GM19395 (cell line): Measurements from ENCODE around the gene ARL10.
A peak's percentile ranks its signal among the peaks of the same experiment; 100 is the strongest.
"Not testable (repeated sequence)": the region's sequence is repeated elsewhere in the genome, so short reads cannot be mapped to it uniquely, and the experiment has no call there.

ENCODE experiments used
- ATAC-seq: cut with Tn5 transposase; IDR thresholded peaks from one replicate; pipeline ENCODE4 v1.9.1; 2021; ENCODE audit warnings: mild to moderate bottlenecking, moderate library complexity; ENCODE audit not compliant: unreplicated experiment

ARL10 gene

GRCh38 chr5:176388003-176388443 is 22.7 kb downstream of the ARL10 start:
- ATAC-seq = peak; percentile 2

- ATAC-seq = peak; percentile 91
Observed at GRCh38 chr5:176388444-176389134, 23.3 kb downstream of the ARL10 start, which contains the start of the genes HIGD2A and NOP16. TSS of gene HIGD2A (plus strand) at chr5:176388751. CDS start at chr5:176388820, 69 bp downstream. TSS of gene NOP16 (minus strand) at chr5:176388598. CDS start at chr5:176388539, 59 bp downstream.

GRCh38 chr5:176389135-176390123 is 24.1 kb downstream of the ARL10 start:
- ATAC-seq = peak; percentile 40

GRCh38 chr5:176391479-176391878 is 26.2 kb downstream of the ARL10 start:
- ATAC-seq = no peak

- ATAC-seq = no peak
Observed at GRCh38 chr5:176391999-176392398, 26.7 kb downstream of the ARL10 start.

- no peak for ATAC-seq
Observed at GRCh38 chr5:176392526-176392925, 27.2 kb downstream of the ARL10 start.

- ATAC-seq = no peak
Observed at GRCh38 chr5:176394096-176394495, 28.8 kb downstream of the ARL10 start.

- no peak for ATAC-seq
Observed at GRCh38 chr5:176394881-176395675, 29.8 kb downstream of the ARL10 start.

- ATAC-seq = no peak
Observed at GRCh38 chr5:176396330-176396729, 31.0 kb downstream of the ARL10 start.

GRCh38 chr5:176397736-176398420 is 32.6 kb downstream of the ARL10 start:
- no peak for ATAC-seq

GRCh38 chr5:176400382-176401156 is 35.3 kb downstream of the ARL10 start:
- ATAC-seq = no peak

GRCh38 chr5:176401281-176402205 is 36.3 kb downstream of the ARL10 start:
- ATAC-seq = no peak

- ATAC-seq = no peak
Observed at GRCh38 chr5:176405656-176406435, 40.6 kb downstream of the ARL10 start.

- ATAC-seq = no peak
Observed at GRCh38 chr5:176406436-176407052, 41.3 kb downstream of the ARL10 start.

- no peak for ATAC-seq
Observed at GRCh38 chr5:176407456-176408251, 42.4 kb downstream of the ARL10 start.

GRCh38 chr5:176408252-176408573 is 42.9 kb downstream of the ARL10 start:
- ATAC-seq = not testable (repeated sequence)
